K562 (cell line): ENCODE measurements around the gene MFSD2B. TPM values are rescaled to one million over a fixed set of nuclear protein-coding genes. Genes with fewer than 3 reads are reported as not detected.

ENCODE experiments used
- DEAF1 ChIP-seq: fragments of 450-650 bp; formaldehyde crosslinking; IDR thresholded peaks from 2 replicates; pipeline ENCODE4 v1.4.0; 2020; ENCODE audit warnings: mild to moderate bottlenecking, moderate library complexity
- ILF3 ChIP-seq: fragments of 450-650 bp; IDR thresholded peaks from 2 replicates; pipeline ENCODE4 v1.6.1; 2018; ENCODE audit warnings: antibody characterized with exemption, mild to moderate bottlenecking, moderate library complexity, borderline replicate concordance
- NFYB ChIP-seq: IDR thresholded peaks from 2 replicates; pipeline ENCODE4 v1.6.1; 2011; ENCODE audit warnings: mild to moderate bottlenecking, moderate library complexity; ENCODE audit not compliant: insufficient read length; ENCODE audit errors: extremely low read depth
- SNAPC5 ChIP-seq: fragments of 250-450 bp; sonication (Bioruptor Pico); IDR thresholded peaks from 2 replicates; pipeline ENCODE4 v1.8.0; 2021; ENCODE audit warnings: moderate library complexity, mild to moderate bottlenecking, inconsistent platforms
- TRIM28 ChIP-seq: fragments of 450-650 bp; IDR thresholded peaks from 2 replicates; pipeline ENCODE4 v1.6.1; 2017
- XRCC5 ChIP-seq: fragments of 200-400 bp; formaldehyde crosslinking; IDR thresholded peaks from 2 replicates; pipeline ENCODE4 v1.6.1; 2017; ENCODE audit warnings: low read depth, mild to moderate bottlenecking, low read length
- polyA plus RNA-seq, 8 experiments: library from polyadenylated mRNA; depleted of rRNA in 4 of 8; stranded (reverse) in 5 of 8; unstranded in 3 of 8; fragments of >200 nt; fragmentation: Nextera tagmentation in 2 of 8; fragmentation: Illumina TruSeq in 1 of 8; extraction: Ambion mirVana in 2 of 8; extraction: Trizol in 1 of 8; gene quantifications; 2 replicates each; pipeline versions ENCODE4 v1.2.1 to v1.2.3, GENCODE V29; 2011 to 2014; ENCODE audit warnings: inconsistent platforms in 1 of 8, missing spikeins in 1 of 8
- total RNA-seq, 7 experiments: library from RNA; depleted of rRNA in 6 of 7; stranded (reverse); fragments of >200 nt in 6 of 7; fragmentation: Illumina TruSeq in 2 of 7; extraction: Trizol in 2 of 7; gene quantifications; 2 replicates each; pipeline versions ENCODE4 v1.2.1 to v1.2.3, GENCODE V29; 2011 to 2021; ENCODE audit warnings: low replicate concordance in 1 of 7

The MFSD2B gene
- total and polyA plus RNA-seq, 9 of the 15 experiments (the other 6 are each of a cell fraction or from before 2014, with no cell fraction given): 2.6 to 10.9 (median 6.8) TPM

- TF ChIP-seq SNAPC5 (CRISPR knock-in tag): no peak
- no peak for TF ChIP-seq DEAF1 (CRISPR knock-in tag)
- peak; percentile 16; the same call in 1 of the 2 replicates for TF ChIP-seq TRIM28
- peak; percentile 22; the same call in 1 of the 2 replicates for TF ChIP-seq XRCC5
- no peak for TF ChIP-seq NFYB
- TF ChIP-seq ILF3: no peak
Measured at GRCh38 chr2:24011250-24012104, 1.6 kb downstream of the MFSD2B start (continued).
